GM12872 (cell line): ENCODE measurements around the gene COBL.

Experiments used
- CTCF ChIP-seq: IDR thresholded peaks from 3 replicates; pipeline ENCODE4 v1.5.1; 2011; ENCODE audit warnings: low read depth, mild to moderate bottlenecking, low read length, moderate library complexity; ENCODE audit not compliant: insufficient read depth

Gene COBL

GRCh38 chr7:51162724-51163329, 153.8 kb downstream of the COBL start:
- TF ChIP-seq CTCF: peak; percentile 88

- no peak for TF ChIP-seq CTCF
Measured at GRCh38 chr7:51161937-51162336, 154.7 kb downstream of the COBL start.

- TF ChIP-seq CTCF: peak; percentile 91
Measured at GRCh38 chr7:51160990-51161615, 155.5 kb downstream of the COBL start.

- no peak for TF ChIP-seq CTCF
Measured at GRCh38 chr7:51160411-51160810, 156.2 kb downstream of the COBL start.

- TF ChIP-seq CTCF: no peak
Measured at GRCh38 chr7:51158742-51159445, 157.7 kb downstream of the COBL start.

- no peak for TF ChIP-seq CTCF
Measured at GRCh38 chr7:51158211-51158610, 158.4 kb downstream of the COBL start.

GRCh38 chr7:51154201-51154600, 162.4 kb downstream of the COBL start:
- TF ChIP-seq CTCF: no peak
